Liver (tissue), 9 donors: ENCODE results near the gene PIMREG. TPM values are rescaled to one million over a fixed set of nuclear protein-coding genes. Genes with fewer than 3 reads are reported as not detected.

ENCODE experiments used
- DNase-seq: peaks from one replicate; pipeline ENCODE4 v3.0.0-alpha.2; 2017; ENCODE audit warnings: low spot score
- H3K27ac ChIP-seq, 2 donors: one replicate each; pipeline ENCODE4 v1.7.0; 2013; ENCODE audit warnings: inconsistent platforms in 2 of 2, low read length in 2 of 2, control low read depth in 1 of 2, low read depth in 1 of 2, mild to moderate bottlenecking in 1 of 2
- H3K27me3 ChIP-seq, 4 donors: one replicate each; pipeline versions ENCODE4 v1.6.1 to v1.7.0; 2013; ENCODE audit warnings: low read length in 3 of 4, inconsistent platforms in 1 of 4, mild to moderate bottlenecking in 1 of 4, moderate library complexity in 1 of 4; ENCODE audit not compliant: control insufficient read depth in 4 of 4, insufficient read depth in 4 of 4
- H3K36me3 ChIP-seq, 4 donors: one replicate each; pipeline versions ENCODE4 v1.6.1 to v1.7.0; 2013; ENCODE audit warnings: low read length in 3 of 4, mild to moderate bottlenecking in 3 of 4, low read depth in 1 of 4, moderate library complexity in 1 of 4; ENCODE audit not compliant: control insufficient read depth in 4 of 4, insufficient read depth in 3 of 4
- H3K4me1 ChIP-seq, 4 donors: one replicate each; pipeline versions ENCODE4 v1.6.1 to v1.7.0; 2013; ENCODE audit warnings: low read length in 3 of 4, mild to moderate bottlenecking in 3 of 4, moderate library complexity in 1 of 4; ENCODE audit not compliant: control insufficient read depth in 4 of 4, insufficient read depth in 4 of 4
- H3K4me3 ChIP-seq, 3 donors: one replicate each; pipeline versions ENCODE4 v1.6.1 to v1.7.0; 2013; ENCODE audit warnings: low read length in 3 of 3, control low read depth in 1 of 3, low read depth in 1 of 3, mild to moderate bottlenecking in 1 of 3
- H3K9ac ChIP-seq, 2 donors: one replicate each; pipeline ENCODE4 v1.7.0; 2013; ENCODE audit warnings: low read length in 2 of 2, mild to moderate bottlenecking in 2 of 2, moderate library complexity in 2 of 2, control low read depth in 1 of 2, low read depth in 1 of 2
- H3K9me3 ChIP-seq, 4 donors: one replicate each; pipeline versions ENCODE4 v1.6.1 to v1.7.0; 2013; ENCODE audit warnings: low read length in 3 of 4; ENCODE audit not compliant: control insufficient read depth in 4 of 4
- EGR1 ChIP-seq, 2 donors: IDR thresholded peaks; 2 replicates each; pipeline ENCODE4 v1.6.1; 2016 to 2018; ENCODE audit warnings: antibody characterized with exemption in 2 of 2, low read depth in 2 of 2
- FOXA1 ChIP-seq: IDR thresholded peaks from 2 replicates; pipeline ENCODE4 v1.6.1; 2016; ENCODE audit warnings: antibody characterized with exemption
- FOXA2 ChIP-seq: IDR thresholded peaks from 2 replicates; pipeline ENCODE4 v1.6.1; 2016; ENCODE audit warnings: antibody characterized with exemption
- HNF4A ChIP-seq, 2 donors: conservative IDR thresholded peaks; 2 replicates each; pipeline ENCODE4 v1.6.1; 2016; ENCODE audit warnings: antibody characterized with exemption in 2 of 2, mild to moderate bottlenecking in 2 of 2
- HNF4G ChIP-seq: IDR thresholded peaks from 2 replicates; pipeline ENCODE4 v1.6.1; 2016; ENCODE audit warnings: antibody characterized with exemption
- NR2F2 ChIP-seq: IDR thresholded peaks from 2 replicates; pipeline ENCODE4 v1.6.1; 2016; ENCODE audit warnings: antibody characterized with exemption
- RXRA ChIP-seq, 2 donors: IDR thresholded peaks; 2 replicates each; pipeline ENCODE4 v1.6.1; 2017 to 2018; ENCODE audit warnings: antibody characterized with exemption in 2 of 2, mild to moderate bottlenecking in 1 of 2
- TAF1 ChIP-seq: conservative IDR thresholded peaks from 2 replicates; pipeline ENCODE4 v1.6.1; 2016; ENCODE audit warnings: antibody characterized with exemption, mild to moderate bottlenecking
- WGBS: extraction: QIAGEN DNeasy Blood & Tissue Kit; methylation state at CpG from one replicate; pipeline ENCODE4 v1.1.7; 2013; 5-methylcytosine and 5-hydroxymethylcytosine counted together
- polyA plus RNA-seq, 2 donors: library from polyadenylated mRNA; stranded (reverse) in 1 of 2; unstranded in 1 of 2; fragments of 200-250 nt in 1 of 2; fragments of >200 nt in 1 of 2; fragmentation: Nextera tagmentation in 1 of 2; extraction: Ambion mirVana in 1 of 2; gene quantifications; one replicate each; pipeline versions ENCODE4 v1.2.1 to v1.2.3, GENCODE V29; 2013 to 2015
- total RNA-seq, 2 donors: library from RNA; depleted of rRNA; stranded (reverse); fragments of >200 nt; gene quantifications; one replicate each; pipeline ENCODE4 v1.2.3, GENCODE V29; 2014
- TF ChIP-seq, protein P1 (sequence below): fragments of 150-350 bp; IDR thresholded peaks from 2 replicates; pipeline ENCODE4 v1.5.1; 2017; ENCODE audit warnings: improper control_type of control experiment, low read depth, low read length; ENCODE audit not compliant: missing input control
- TF ChIP-seq, protein P2 (sequence below): IDR thresholded peaks from 2 replicates; pipeline ENCODE4 v1.6.1; 2016; ENCODE audit warnings: antibody characterized with exemption
- TF ChIP-seq, protein P3 (sequence below): IDR thresholded peaks from 2 replicates; pipeline ENCODE4 v1.6.1; 2016; ENCODE audit warnings: antibody characterized with exemption
- donor health status: healthy.
- donor health status: healthy.
- donor health status: healthy.
- donor health status: healthy.
- donor health status: healthy.

The PIMREG gene
- total and polyA plus RNA-seq, 4 donors, result 0.10 to 5.2 (median 0.75) TPM; not detected in 1

DNA sequence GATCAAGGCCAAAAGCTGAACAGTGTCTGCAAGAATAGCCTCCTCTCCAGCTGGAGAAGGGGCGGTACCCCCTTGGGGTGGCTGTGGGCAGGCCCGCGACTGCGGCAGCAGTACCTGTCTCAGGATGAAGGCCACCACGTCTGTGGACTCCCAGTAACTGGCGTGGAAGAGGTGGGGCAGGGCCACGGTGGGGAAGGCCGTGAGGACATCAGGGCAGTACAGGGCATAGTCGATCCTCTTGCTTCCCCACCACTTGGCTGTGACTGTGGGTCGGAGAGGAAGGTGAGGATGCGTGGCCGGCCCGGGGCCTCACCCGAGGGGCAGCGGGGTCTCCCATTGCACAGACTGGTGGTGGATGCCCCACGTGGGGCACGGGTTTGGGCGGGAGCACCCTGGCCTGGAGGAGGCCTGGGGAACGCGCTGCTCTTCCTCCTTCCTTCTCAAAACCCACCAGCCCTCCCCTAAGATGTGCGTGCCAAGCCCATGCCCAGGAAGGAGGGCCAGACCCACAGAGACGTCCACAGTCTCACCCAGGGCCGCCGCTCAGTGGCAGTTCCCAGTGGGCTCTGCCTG, 26.0 kb downstream of the PIMREG start:
- no peaks in the 10 kb centered on the region for H3K4me1 ChIP-seq
- no peak overlapping the region for H3K9ac ChIP-seq
- no peak overlapping the region for H3K4me3 ChIP-seq
- 95% methylated on average over 24 of the region's 24 CpGs for WGBS
- H3K27me3 ChIP-seq, result no peaks in the 10 kb centered on the region
- H3K27ac ChIP-seq, result no peak overlapping the region
- no peaks in the 10 kb centered on the region for H3K36me3 ChIP-seq
- TF ChIP-seq RXRA (IDR thresholded peaks at IDR 0.05) (no peak), HNF4G (no peak)
- TF ChIP-seq, protein P1, sequence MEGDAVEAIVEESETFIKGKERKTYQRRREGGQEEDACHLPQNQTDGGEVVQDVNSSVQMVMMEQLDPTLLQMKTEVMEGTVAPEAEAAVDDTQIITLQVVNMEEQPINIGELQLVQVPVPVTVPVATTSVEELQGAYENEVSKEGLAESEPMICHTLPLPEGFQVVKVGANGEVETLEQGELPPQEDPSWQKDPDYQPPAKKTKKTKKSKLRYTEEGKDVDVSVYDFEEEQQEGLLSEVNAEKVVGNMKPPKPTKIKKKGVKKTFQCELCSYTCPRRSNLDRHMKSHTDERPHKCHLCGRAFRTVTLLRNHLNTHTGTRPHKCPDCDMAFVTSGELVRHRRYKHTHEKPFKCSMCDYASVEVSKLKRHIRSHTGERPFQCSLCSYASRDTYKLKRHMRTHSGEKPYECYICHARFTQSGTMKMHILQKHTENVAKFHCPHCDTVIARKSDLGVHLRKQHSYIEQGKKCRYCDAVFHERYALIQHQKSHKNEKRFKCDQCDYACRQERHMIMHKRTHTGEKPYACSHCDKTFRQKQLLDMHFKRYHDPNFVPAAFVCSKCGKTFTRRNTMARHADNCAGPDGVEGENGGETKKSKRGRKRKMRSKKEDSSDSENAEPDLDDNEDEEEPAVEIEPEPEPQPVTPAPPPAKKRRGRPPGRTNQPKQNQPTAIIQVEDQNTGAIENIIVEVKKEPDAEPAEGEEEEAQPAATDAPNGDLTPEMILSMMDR, result no peak
- no peaks in the 10 kb centered on the region for H3K9me3 ChIP-seq
- no peak for DNase-seq

DNA sequence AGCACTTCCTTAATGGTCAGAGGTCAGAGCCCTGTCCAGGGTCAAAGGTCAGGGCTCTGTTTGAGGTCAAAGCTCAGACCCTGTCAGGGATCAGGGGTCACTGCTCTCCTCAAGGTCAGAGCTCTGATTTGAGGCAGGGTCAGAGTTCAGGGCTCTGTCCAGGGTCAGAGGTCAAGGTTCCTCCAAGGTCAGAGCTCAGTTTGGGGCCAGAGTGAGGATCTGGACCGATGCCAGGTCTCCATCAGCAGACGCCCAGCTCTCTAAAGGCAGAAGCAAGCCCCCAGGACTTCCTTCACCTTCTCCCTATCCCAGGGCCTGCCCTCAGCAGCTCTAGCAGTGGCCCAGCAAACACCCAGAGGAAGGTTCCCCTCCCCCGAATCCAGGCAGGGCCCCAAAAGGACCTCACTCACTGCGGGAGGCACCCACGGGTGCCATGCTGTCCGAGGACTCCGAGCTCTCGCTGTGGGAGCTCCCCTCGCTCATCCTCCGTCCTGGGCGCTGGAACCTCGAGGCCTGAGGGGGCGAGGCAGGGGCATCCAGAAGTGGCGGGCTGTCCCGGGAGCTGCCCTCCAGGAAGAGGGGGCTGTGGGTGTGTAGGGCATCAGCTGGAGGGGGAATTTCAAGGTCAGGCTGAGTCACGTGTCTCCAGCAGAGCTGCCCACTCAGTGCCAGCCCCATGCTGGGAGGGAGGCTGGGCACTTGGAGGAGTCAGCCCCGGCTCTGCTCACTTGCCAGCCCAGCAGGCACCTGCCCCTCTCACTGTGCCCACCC, 26.7 kb downstream of the PIMREG start:
- Histone ChIP-seq H3K27me3 (no peaks in the 10 kb centered on the region), H3K9me3 (no peaks in the 10 kb centered on the region), H3K36me3 (no peaks in the 10 kb centered on the region), H3K4me3 (no peak overlapping the region), H3K9ac (no peak overlapping the region), H3K27ac (no peak overlapping the region), H3K4me1 (no peaks in the 10 kb centered on the region)
- DNase-seq, result no peak
- no peak for TF ChIP-seq EGR1 (IDR thresholded peaks at IDR 0.05; ENCODE audit: low read depth in 2 of 2)
- no peak for TF ChIP-seq FOXA1
- peak; percentile 99 for TF ChIP-seq NR2F2
- TF ChIP-seq, protein P2, sequence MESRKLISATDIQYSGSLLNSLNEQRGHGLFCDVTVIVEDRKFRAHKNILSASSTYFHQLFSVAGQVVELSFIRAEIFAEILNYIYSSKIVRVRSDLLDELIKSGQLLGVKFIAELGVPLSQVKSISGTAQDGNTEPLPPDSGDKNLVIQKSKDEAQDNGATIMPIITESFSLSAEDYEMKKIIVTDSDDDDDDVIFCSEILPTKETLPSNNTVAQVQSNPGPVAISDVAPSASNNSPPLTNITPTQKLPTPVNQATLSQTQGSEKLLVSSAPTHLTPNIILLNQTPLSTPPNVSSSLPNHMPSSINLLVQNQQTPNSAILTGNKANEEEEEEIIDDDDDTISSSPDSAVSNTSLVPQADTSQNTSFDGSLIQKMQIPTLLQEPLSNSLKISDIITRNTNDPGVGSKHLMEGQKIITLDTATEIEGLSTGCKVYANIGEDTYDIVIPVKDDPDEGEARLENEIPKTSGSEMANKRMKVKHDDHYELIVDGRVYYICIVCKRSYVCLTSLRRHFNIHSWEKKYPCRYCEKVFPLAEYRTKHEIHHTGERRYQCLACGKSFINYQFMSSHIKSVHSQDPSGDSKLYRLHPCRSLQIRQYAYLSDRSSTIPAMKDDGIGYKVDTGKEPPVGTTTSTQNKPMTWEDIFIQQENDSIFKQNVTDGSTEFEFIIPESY, result no peak
- TF ChIP-seq RXRA (IDR thresholded peaks at IDR 0.05), result peak in 1 of 2 donors; percentile 50
- TF ChIP-seq FOXA2, result no peak
- peak in 1 of 2 donors; percentile 29 for TF ChIP-seq HNF4A (conservative IDR thresholded peaks at IDR 0.05)
- WGBS, result 92% methylated on average over 17 of the region's 17 CpGs

DNA sequence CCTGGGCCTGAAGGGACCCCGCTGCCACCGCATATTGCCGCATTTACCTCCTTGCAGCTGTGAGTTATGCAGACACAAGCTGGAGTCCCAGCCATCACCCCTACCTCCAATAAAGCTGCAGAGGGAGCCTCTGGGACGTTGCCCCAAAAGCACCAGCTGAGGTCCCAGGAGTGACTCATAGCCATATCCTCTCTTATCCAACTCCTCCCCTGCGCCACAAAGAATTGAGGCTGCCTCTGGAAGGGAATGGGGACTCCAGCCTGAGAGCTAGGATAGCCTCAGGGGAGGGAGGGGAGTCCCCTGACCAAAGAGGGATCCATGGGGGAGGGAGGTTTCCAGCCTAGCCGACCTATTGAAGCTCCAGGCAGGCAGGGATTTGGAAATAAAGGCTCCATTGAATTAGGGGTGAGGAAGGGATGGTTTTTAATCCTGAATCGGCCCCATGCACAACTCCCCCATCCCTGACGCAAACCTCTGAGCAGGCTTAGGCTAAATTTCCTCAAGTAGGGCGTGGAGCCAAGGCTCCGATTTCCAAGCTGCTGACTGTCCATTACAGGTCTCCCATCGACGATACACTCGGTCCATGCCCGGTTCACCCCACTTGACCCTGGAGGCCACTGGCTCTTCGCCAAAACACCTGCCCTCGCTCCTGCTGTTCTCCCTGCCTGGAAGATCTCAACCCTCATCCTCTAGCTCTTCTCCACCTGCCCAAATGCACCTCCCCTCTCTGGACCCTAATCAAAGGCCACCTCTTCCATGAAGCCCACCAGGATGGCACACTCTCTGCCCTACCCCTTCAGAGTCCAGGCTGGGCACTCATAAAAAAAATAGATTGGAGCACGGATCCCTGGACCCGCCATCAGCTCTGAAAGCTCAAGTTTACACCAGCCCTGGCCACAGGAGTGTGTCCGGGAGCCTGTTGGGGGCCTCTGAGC, 27.5 kb downstream of the PIMREG start:
- TF ChIP-seq NR2F2, result no peak
- TF ChIP-seq, protein P3, sequence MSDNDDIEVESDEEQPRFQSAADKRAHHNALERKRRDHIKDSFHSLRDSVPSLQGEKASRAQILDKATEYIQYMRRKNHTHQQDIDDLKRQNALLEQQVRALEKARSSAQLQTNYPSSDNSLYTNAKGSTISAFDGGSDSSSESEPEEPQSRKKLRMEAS, result no peak
- TF ChIP-seq, protein P2, result no peak
- no peak for TF ChIP-seq TAF1
- 74% methylated on average over 19 of the region's 19 CpGs for WGBS
- H3K9me3 ChIP-seq, result no peaks in the 10 kb centered on the region

More for the DNA sequence above, 27.5 kb downstream of the PIMREG start:
- H3K4me3 ChIP-seq, result no peak overlapping the region
- DNase-seq, result no peak
- no peaks in the 10 kb centered on the region for H3K4me1 ChIP-seq
- H3K27me3 ChIP-seq, result no peaks in the 10 kb centered on the region
- no peaks in the 10 kb centered on the region for H3K36me3 ChIP-seq
- no peak overlapping the region for H3K27ac ChIP-seq
- no peak overlapping the region for H3K9ac ChIP-seq
